NCI-H82 treated with DMSO at 0.1 percent for 48 hours (cell line): Measurements from ENCODE around the gene EPHB1.

Experiments used
- DNase-seq: peaks from one replicate; lab custom pipeline; 2025; ENCODE audit not compliant: unreplicated experiment; lab: John Stamatoyannopoulos, UW

The EPHB1 gene

GRCh38 chr3:135076341-135076740, 281.3 kb downstream of the EPHB1 start:
- DNase-seq, result no peak

- DNase-seq, result no peak
These were observed 282.1 kb downstream of the EPHB1 start for GRCh38 chr3:135077186-135077585.

- DNase-seq, result no peak
These were observed 283.2 kb downstream of the EPHB1 start for GRCh38 chr3:135078283-135078682.

- DNase-seq, result no peak
These were observed 284.0 kb downstream of the EPHB1 start for GRCh38 chr3:135079095-135079494.

GRCh38 chr3:135081451-135081850, 286.4 kb downstream of the EPHB1 start:
- no peak for DNase-seq

- no peak for DNase-seq
These were observed 286.9 kb downstream of the EPHB1 start for GRCh38 chr3:135081856-135082434.

GRCh38 chr3:135082706-135083105, 287.6 kb downstream of the EPHB1 start:
- no peak for DNase-seq

- DNase-seq, result no peak
These were observed 288.1 kb downstream of the EPHB1 start for GRCh38 chr3:135083179-135083578.

- no peak for DNase-seq
These were observed 288.7 kb downstream of the EPHB1 start for GRCh38 chr3:135083756-135084155.

- DNase-seq, result no peak
These were observed 289.3 kb downstream of the EPHB1 start for GRCh38 chr3:135084405-135084804.

- no peak for DNase-seq
These were observed 289.9 kb downstream of the EPHB1 start for GRCh38 chr3:135084976-135085375.

GRCh38 chr3:135085652-135086436, 290.8 kb downstream of the EPHB1 start:
- no peak for DNase-seq

GRCh38 chr3:135087782-135088181, 292.7 kb downstream of the EPHB1 start:
- no peak for DNase-seq

- DNase-seq, result no peak
These were observed 294.4 kb downstream of the EPHB1 start for GRCh38 chr3:135089451-135089850.

- DNase-seq, result no peak
These were observed 295.1 kb downstream of the EPHB1 start for GRCh38 chr3:135090020-135090717.

GRCh38 chr3:135091946-135092345, 296.9 kb downstream of the EPHB1 start:
- DNase-seq, result no peak

- DNase-seq, result no peak
These were observed 298.1 kb downstream of the EPHB1 start for GRCh38 chr3:135093121-135093520.

GRCh38 chr3:135097276-135097946, 302.4 kb downstream of the EPHB1 start:
- DNase-seq, result no peak

- no peak for DNase-seq
These were observed 304.8 kb downstream of the EPHB1 start for GRCh38 chr3:135099734-135100355.

GRCh38 chr3:135100366-135100765, 305.3 kb downstream of the EPHB1 start:
- DNase-seq, result no peak

GRCh38 chr3:135103917-135104316, 308.9 kb downstream of the EPHB1 start:
- no peak for DNase-seq
